SU-DHL-6 (cell line): ENCODE measurements around the gene IL1R2.

Experiments used
- H2AFZ ChIP-seq: fragments of 200-600 bp; sonication (generic); 2 replicates; pipeline ENCODE4 v1.6.1; 2014; ENCODE audit warnings: low read depth, mild to moderate bottlenecking, moderate library complexity, mixed read lengths, antibody characterized with exemption, low read length; ENCODE audit not compliant: severe bottlenecking
- H3F3A ChIP-seq: fragments of 200-600 bp; shearing (Covaris generic); 2 replicates; pipeline ENCODE4 v1.6.0; 2016; ENCODE audit warnings: antibody characterized with exemption, mild to moderate bottlenecking; ENCODE audit not compliant: insufficient read depth
- H3K27ac ChIP-seq: fragments of 200-600 bp; sonication (generic); 2 replicates; pipeline ENCODE4 v1.5.1; 2016; ENCODE audit warnings: low read depth, mild to moderate bottlenecking, low read length, moderate library complexity, mixed read lengths
- H3K27me3 ChIP-seq: fragments of 200-600 bp; sonication (generic), shearing (Covaris generic); 2 replicates; pipeline ENCODE4 v1.6.0; 2014; ENCODE audit warnings: mild to moderate bottlenecking, low read length
- H3K36me3 ChIP-seq: fragments of 200-600 bp; sonication (generic); 2 replicates; pipeline ENCODE4 v1.6.1; 2014; ENCODE audit warnings: mild to moderate bottlenecking, low read length, mixed read lengths
- H3K4me2 ChIP-seq: fragments of 300-600, 200-600 bp; shearing (Covaris generic), sonication (generic); 2 replicates; pipeline ENCODE4 v1.6.0; 2014; ENCODE audit warnings: low read length, low read depth, mild to moderate bottlenecking; ENCODE audit not compliant: poor library complexity, severe bottlenecking
- H3K4me3 ChIP-seq: fragments of 200-600 bp; sonication (generic); 2 replicates; pipeline ENCODE4 v1.5.1; 2014; ENCODE audit warnings: antibody characterized with exemption, low read length, mild to moderate bottlenecking, mixed read lengths; ENCODE audit not compliant: insufficient read depth, poor library complexity, severe bottlenecking
- H3K79me2 ChIP-seq: fragments of 200-600 bp; sonication (generic); 2 replicates; pipeline ENCODE4 v1.6.1; 2014; ENCODE audit warnings: mild to moderate bottlenecking, low read length, moderate library complexity; ENCODE audit not compliant: insufficient read depth
- H3K9ac ChIP-seq: fragments of 200-600 bp; sonication (generic); 2 replicates; pipeline ENCODE4 v1.7.0; 2014; ENCODE audit warnings: mild to moderate bottlenecking, low read length
- H3K9me2 ChIP-seq: fragments of 200-600 bp; sonication (generic); replicated peaks from 2 replicates; pipeline ENCODE4 v1.6.1; 2014; ENCODE audit warnings: low read length; ENCODE audit not compliant: insufficient read depth
- H3K9me3 ChIP-seq: fragments of 200-600 bp; sonication (generic); 2 replicates; pipeline ENCODE4 v1.6.1; 2014; ENCODE audit warnings: low read length, mixed read lengths; ENCODE audit not compliant: insufficient read depth
- H4K20me1 ChIP-seq: fragments of 200-600 bp; sonication (generic); 2 replicates; pipeline ENCODE4 v1.6.1; 2014; ENCODE audit warnings: low read depth, mild to moderate bottlenecking, antibody characterized with exemption, low read length, moderate library complexity, mixed read lengths
- CTCF ChIP-seq: fragments of 200-600 bp; sonication (generic); IDR thresholded peaks from one replicate; pipeline ENCODE4 v1.5.1; 2017; ENCODE audit warnings: antibody characterized with exemption, mild to moderate bottlenecking, low read length, moderate library complexity; ENCODE audit not compliant: insufficient read depth, poor library complexity, severe bottlenecking
- EZH2phosphoT487 ChIP-seq: fragments of 200-600 bp; sonication (generic), shearing (Covaris generic); conservative IDR thresholded peaks from 2 replicates; pipeline ENCODE4 v1.6.1; 2018; ENCODE audit warnings: mild to moderate bottlenecking, antibody characterized with exemption, low read length, moderate library complexity, mixed read lengths

The IL1R2 gene

GRCh38 chr2:101947374-101947773 is 44.4 kb upstream of the IL1R2 start:
- no peaks in the 10 kb centered on the region for H3K79me2 ChIP-seq
- H3K36me3 ChIP-seq: no peaks in the 10 kb centered on the region
- H3F3A ChIP-seq: no peaks in the 10 kb centered on the region
- H3K9me2 ChIP-seq: no peaks in the 10 kb centered on the region
- no peaks in the 10 kb centered on the region for H3K27me3 ChIP-seq
- H3K4me2 ChIP-seq: no peak overlapping the region
- no peak overlapping the region for H3K9ac ChIP-seq
- no peak for TF ChIP-seq EZH2phosphoT487
- H3K4me3 ChIP-seq: no peak overlapping the region
- no peaks in the 10 kb centered on the region; the same call in 1 of the 2 replicates for H3K9me3 ChIP-seq
- no peaks in the 10 kb centered on the region for H4K20me1 ChIP-seq
- no peak overlapping the region for H3K27ac ChIP-seq
- H2AFZ ChIP-seq: no peak overlapping the region

- Histone ChIP-seq H3F3A (no peaks in the 10 kb centered on the region), H3K4me2 (no peak overlapping the region), H3K27me3 (no peaks in the 10 kb centered on the region), H3K27ac (no peak overlapping the region), H3K4me3 (no peak overlapping the region), H3K79me2 (no peaks in the 10 kb centered on the region), H3K36me3 (no peaks in the 10 kb centered on the region), H3K9me2 (no peaks in the 10 kb centered on the region), H4K20me1 (no peaks in the 10 kb centered on the region), H2AFZ (no peak overlapping the region), H3K9ac (no peak overlapping the region), H3K9me3 (no peaks in the 10 kb centered on the region; the same call in 1 of the 2 replicates)
- TF ChIP-seq EZH2phosphoT487 (no peak), CTCF (no peak)
Measured at GRCh38 chr2:101948625-101949155, 43.1 kb upstream of the IL1R2 start.

GRCh38 chr2:101949304-101949703 is 42.5 kb upstream of the IL1R2 start:
- no peak overlapping the region for H3K4me3 ChIP-seq
- no peaks in the 10 kb centered on the region for H3K27me3 ChIP-seq
- TF ChIP-seq CTCF (no peak), EZH2phosphoT487 (no peak)
- H3K9me3 ChIP-seq: no peaks in the 10 kb centered on the region; the same call in 1 of the 2 replicates
- no peaks in the 10 kb centered on the region for H3F3A ChIP-seq
- H3K36me3 ChIP-seq: no peaks in the 10 kb centered on the region
- no peak overlapping the region for H3K9ac ChIP-seq
- H4K20me1 ChIP-seq: no peaks in the 10 kb centered on the region
- H2AFZ ChIP-seq: no peak overlapping the region
- H3K79me2 ChIP-seq: no peaks in the 10 kb centered on the region
- no peak overlapping the region for H3K4me2 ChIP-seq
- H3K27ac ChIP-seq: no peak overlapping the region
- no peaks in the 10 kb centered on the region for H3K9me2 ChIP-seq

GRCh38 chr2:101951296-101951695 is 40.5 kb upstream of the IL1R2 start:
- Histone ChIP-seq H4K20me1 (no peaks in the 10 kb centered on the region), H3F3A (no peaks in the 10 kb centered on the region), H3K36me3 (no peaks in the 10 kb centered on the region), H3K4me2 (no peak overlapping the region), H2AFZ (no peak overlapping the region), H3K4me3 (no peak overlapping the region), H3K27ac (no peak overlapping the region), H3K9ac (no peak overlapping the region), H3K27me3 (no peaks in the 10 kb centered on the region), H3K79me2 (no peaks in the 10 kb centered on the region), H3K9me3 (no peaks in the 10 kb centered on the region; the same call in 1 of the 2 replicates), H3K9me2 (no peaks in the 10 kb centered on the region)
- no peak for TF ChIP-seq CTCF
- TF ChIP-seq EZH2phosphoT487: no peak
